NCI-H187 (cell line): ENCODE results near the gene ACTL7A.
"Not testable (repeated sequence)": the region's sequence is repeated elsewhere in the genome, so short reads cannot be mapped to it uniquely, and the experiment has no call there.

ENCODE experiments used
- DNase-seq, 2 experiments: peaks; one replicate each; lab custom pipeline; 2025; lab: John Stamatoyannopoulos, UW

ACTL7A gene, protein sequence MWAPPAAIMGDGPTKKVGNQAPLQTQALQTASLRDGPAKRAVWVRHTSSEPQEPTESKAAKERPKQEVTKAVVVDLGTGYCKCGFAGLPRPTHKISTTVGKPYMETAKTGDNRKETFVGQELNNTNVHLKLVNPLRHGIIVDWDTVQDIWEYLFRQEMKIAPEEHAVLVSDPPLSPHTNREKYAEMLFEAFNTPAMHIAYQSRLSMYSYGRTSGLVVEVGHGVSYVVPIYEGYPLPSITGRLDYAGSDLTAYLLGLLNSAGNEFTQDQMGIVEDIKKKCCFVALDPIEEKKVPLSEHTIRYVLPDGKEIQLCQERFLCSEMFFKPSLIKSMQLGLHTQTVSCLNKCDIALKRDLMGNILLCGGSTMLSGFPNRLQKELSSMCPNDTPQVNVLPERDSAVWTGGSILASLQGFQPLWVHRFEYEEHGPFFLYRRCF

DNA sequence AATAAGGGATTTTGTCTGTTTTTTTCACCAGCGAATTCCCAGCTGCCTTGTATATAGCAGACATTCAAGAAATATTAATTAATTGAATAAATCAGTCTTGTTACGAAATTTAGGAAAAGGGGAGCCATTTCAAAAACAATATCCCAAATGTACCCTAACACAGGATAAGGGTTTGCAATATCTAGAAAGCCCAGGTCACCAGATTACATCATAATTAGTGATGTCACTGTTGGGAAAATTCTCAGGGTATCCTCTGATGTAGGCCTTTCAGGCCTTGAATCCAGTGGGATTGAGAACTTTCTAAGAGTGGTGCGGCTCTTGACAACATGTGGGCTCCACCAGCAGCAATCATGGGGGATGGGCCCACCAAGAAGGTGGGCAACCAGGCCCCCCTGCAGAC, at the start of gene ACTL7A:
ACTL7A (plus strand) TSS at position 270 of the 400 bp plus-strand sequence; CDS start at position 327, 57 bp downstream.
- no peak for DNase-seq

DNA sequence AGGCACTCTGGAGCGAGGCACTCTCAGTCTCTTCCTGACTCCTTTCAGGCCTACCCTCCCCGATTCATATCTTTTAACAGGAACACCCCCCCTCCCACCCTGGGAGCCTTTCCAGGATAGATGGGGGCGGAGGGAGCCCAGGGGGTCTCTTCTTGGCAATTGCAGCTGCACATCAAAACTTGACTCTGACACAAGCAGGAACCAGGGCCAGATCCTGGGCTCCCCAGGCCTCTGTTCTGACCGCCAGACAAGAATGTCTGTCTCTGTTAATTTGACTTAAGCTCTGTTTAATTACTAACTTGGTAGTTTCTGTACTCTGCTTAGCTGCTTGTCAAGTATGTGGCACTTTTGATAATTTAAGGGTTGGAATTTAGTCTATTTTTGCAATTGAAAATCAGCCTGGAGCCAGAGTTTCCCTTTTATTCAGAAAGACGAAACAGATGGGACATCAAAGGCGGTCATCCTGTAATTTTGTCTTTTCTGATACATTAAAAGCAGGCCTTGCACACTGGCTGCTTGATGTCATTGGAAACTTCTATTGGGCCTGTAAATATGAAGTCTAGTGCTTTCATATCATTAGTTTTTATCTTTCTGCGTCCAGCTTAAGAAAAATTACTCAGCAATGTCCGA, 49.6 kb upstream of the ACTL7A start:
- no peak for DNase-seq

DNA sequence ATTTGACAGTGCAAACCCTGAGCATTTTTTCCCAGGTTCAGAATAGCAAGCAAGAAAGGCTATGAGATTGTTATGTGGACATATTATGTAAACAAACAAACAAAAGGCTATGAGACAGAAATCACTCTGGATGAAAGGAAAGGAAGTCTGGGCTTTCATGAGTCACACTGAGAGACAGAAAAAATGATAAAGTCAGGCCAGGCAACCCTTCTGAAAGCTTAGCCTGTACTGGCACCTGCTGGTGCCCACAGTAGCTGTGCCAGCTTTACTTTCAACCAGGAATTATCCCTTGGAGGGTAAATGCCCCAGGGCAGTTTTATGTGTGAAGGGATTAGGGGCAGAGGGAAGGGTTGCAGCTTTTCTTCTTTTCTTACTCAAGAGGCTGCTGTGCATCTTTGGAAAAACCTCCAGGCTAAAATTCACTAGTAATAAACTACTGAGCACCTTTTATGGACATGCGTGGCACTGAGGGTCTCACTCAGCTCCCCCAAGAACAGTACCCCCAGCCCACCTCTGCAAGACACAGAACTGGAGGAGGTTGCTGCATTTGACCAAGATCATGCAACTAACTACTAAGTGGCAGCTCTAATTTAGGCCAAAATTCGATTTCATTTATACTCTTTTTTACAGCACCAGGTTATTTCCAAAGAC, 48.0 kb upstream of the ACTL7A start:
- DNase-seq = no peak

DNA sequence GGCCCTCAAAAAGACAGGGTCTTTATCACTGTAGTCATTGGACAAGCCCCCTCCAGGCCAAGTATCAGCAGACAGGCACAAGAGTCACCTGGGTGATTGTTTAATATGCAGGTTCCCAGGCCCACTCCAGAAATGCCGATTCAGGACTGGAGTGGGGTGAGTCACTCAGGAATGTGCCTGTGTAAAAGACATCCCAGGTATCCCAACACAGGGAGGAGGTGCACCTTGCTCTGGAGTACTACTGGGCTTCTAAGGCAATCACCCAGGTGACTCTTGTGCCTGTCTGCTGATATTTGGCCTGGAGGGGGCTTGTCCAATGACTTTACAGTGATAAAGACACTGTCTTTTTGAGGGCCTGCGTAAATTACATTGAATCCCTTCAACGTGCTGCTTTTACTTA, 46.9 kb upstream of the ACTL7A start:
- DNase-seq = no peak

DNA sequence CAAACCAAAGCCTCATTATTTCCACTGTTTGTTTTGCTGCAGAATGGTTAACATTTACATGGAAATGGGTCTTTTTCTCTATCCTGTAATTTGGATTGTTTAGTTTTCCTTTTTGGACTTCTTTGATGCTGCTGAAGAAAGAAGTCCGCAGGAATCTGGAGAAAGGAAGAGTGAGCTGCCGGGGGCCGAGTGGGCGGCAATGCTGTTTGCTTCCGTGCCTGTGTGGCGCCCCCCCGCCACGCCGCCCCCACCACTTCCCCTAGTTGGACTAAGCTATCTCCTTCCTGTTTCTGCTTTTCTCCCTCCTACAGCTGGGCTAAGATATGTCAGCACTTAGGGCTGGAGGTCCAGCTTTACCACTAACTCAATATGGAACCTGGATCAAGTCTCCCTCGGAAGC, 46.0 kb upstream of the ACTL7A start:
- no peak for DNase-seq

DNA sequence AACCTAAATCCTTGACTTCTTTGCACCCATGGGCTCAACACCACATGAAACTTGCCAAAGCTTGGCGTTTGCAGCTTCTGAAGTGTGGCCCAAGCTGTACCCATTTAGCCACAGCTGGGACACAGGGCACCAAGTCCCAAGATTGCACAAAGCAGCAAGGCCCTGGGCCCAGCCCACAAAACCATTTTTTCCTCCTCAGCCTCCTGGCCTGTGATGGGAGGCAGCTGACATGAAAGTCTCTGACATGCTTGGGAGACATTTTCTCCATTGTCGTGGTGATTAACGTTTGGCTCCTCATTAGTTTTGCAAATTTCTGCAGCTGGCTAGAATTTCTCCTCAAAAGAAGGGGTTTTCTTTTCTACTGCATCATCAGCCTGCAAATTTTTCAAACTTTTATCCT, 38.2 kb upstream of the ACTL7A start:
- DNase-seq = no peak

DNA sequence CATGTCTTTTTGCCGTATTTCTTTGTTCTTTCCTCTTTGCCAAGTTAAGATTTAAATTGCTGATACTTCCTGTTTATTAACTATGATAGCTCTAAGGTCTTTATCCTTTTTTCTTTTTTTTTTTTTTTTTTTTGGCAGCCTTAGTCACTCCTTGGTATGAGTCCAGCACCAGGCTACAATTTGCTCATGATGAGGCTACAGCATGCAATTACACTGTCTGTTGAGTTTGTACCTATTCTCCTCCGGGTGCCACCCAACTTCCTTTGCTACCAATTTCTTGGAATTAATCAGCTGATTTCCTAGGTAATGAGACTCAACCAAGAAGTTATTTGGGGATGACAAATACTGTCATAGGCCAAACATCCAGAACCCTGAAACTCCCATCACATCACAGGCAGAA, 31.8 kb upstream of the ACTL7A start:
- no peak for DNase-seq

DNA sequence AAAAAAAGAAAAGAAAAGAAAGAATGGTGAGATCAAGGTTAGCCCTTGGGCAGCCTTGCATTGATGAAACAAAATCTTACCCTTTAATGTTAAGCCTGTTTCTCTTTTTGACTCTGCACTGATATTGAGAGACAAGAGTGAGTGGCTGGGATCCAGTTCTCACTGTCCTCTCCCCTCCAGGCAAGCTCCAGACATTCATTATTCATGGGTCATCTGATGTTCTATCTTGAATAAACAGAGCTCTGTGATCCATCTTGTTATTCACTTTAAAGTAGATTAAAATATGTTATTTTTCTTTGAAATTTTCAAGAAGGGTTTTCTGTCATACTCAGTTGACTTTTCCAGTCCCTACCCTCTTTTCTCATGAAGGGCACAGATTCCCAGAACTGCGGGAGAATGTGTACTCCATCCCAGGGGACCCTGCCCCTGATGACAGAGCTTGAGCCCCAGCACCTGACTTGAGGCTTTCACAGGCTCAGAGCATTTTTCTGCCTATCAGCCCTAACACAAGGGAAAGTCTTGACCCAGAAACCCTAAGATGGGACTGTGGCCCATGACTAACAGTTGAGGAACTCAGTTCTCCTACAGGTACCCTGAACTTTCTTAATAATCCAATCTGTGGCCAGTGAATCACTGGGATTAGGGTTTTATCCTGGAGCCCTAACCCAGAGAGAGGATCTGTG, 30.4 kb upstream of the ACTL7A start:
- no peak for DNase-seq

DNA sequence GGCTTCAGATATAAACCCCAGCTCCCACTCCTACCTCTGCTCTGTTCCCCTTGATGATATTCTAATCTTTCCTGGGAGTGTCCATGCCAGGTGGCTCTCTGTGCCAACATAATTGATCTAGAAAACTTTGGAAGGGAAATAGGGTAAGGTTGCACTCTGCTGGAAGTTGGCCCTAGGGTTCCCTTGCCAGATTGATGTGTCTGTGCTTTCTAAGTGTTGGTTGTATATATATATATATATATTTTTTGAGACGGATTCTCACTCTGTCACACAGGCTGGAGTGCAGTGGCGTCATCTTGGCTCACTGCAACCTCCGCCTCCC, 29.9 kb upstream of the ACTL7A start:
- DNase-seq = no peak

DNA sequence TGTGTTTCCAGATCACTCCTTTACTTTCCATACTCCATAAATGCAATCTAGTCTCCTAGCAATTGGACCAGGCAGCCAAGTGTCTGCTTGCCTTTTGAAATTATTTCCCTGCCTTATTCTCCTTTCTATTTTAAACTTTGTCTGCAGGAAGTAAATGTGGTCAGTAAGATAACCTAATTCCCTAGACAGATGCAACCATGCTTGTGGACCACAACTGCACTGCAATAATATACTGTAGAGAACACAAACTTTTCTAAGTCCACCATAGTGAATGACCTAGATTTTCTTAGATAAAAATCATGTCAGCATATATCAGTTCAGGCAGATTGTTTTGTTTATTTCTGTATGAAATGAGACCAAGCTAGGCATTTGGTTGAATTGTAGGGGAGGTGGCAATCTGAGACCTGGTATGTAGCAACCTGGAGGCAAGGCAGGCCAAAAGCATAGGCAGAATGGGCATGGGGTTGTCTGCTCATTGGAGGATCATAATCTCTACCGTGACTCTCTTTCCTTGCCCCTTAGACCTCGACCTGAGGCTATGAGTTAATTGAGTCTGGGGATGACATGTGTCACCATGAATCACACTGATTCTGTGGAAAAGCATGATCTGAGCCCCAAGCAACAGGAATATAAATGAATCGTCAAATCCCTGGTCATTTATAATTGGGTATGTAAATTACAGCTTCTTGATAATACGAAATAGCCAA, 27.0 kb upstream of the ACTL7A start:
- DNase-seq = no peak

DNA sequence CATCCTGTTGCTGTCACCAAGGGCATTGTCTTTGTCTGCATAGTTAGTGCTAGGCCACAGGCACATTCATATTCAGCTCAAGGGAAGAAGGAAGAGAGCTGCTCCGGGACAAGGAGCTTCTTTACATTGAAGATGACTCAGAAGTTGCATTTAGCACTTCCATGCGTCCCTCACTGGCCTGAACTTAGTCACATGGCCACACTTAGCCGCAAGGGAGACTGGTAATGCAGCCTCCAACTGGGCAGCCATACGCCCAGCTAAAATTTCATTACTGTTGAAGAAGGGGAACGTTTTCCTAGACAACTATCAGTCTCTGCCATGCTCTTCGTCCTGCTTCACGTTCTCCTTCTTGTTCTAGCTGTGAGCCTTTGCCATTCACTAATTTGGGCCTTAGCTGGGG, 26.2 kb upstream of the ACTL7A start:
- no peak for DNase-seq

DNA sequence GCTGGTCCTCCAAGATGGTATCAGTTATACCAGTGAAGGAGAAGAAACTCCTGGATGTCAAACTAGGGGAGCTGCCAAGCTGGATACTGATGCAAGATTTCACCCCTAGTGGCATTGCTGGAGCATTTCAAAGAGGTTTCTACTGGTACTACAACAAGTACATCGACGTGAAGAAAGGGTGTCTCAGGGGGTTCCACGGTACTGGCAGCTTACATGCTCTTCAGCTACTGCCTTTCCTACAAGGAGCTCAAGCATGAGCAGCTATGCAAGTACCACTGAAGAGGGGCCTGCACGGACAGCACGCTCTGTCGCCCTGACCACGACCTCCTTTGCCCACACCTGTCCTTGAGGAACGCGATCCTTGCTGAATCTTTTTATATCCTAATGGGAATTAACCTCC, 25.7 kb upstream of the ACTL7A start:
- DNase-seq = no peak

DNA sequence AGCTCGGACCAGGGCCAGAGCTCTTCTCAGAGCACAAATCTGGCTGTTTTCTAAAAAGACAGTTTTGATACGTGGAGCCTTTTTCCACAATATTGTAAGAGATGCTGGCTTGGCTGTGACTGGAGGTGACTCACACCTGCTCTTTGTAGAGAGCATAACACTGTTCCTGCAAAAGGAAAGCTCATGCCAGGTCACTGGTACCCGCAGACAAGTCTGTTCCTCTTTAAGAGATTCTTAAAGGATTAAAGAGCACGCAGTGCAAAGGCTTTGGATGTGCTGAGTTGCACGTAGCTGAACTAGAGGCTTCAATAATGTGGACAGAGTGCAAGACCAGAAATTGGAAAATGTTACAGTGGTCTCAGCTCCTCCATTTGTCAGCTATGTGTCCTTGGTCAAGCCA, 25.3 kb upstream of the ACTL7A start:
- no peak for DNase-seq

DNA sequence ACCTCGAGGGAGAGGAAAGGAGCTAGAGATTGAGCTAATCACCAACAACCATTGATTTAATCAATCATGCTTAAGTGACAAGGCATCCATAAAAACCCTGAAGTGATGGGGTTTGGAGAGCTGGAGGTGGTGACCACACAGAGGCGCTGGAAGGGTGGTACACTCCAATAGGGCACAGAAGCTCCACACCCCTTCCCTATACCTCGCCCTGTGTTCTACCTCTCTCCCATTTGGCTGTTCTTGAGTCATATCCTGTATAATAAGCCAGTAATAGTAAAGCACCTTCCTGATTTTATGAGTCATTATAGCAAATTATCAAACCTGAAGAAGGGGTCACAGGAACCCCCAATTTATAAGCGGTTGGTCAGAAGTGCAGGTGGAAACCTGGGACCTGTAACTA, 24.5 kb upstream of the ACTL7A start:
- no peak for DNase-seq

DNA sequence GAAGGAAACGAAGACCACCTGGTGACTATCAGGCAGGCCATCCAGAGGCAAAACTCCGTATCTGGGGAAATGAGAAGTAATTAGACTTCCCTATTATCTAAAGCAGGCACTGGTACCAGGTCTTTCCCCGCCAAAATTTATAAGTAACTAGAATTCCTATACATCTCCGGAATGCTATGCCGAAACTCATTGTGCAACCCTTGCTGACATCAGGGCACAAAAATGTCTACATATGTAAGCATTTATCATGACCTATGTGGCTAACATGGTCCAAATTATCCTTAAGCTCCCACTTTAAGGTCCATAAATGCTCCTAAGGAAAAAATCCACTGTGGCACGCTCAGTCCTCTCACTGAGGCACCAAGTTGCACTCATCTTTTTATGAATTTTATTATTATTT, 24.0 kb upstream of the ACTL7A start:
- DNase-seq = no peak

DNA sequence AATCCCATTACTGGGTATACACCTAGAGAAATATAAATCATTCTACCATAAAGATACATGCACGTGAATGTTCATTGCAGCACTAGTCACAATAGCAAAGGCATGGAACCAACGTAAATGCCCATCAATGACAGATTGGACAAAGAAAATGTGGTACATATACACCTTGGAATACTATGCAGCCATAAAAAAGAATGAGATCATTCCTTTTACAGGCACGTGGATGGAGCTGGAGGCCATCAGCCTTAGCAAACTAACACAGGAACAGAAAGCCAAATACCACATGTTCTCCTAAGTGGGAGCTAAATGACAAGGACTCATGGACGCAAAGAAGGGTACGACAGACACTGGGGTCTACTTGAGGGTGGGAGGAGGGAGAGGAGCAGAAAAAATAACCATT, 22.5 kb upstream of the ACTL7A start:
- not testable (repeated sequence) for DNase-seq

DNA sequence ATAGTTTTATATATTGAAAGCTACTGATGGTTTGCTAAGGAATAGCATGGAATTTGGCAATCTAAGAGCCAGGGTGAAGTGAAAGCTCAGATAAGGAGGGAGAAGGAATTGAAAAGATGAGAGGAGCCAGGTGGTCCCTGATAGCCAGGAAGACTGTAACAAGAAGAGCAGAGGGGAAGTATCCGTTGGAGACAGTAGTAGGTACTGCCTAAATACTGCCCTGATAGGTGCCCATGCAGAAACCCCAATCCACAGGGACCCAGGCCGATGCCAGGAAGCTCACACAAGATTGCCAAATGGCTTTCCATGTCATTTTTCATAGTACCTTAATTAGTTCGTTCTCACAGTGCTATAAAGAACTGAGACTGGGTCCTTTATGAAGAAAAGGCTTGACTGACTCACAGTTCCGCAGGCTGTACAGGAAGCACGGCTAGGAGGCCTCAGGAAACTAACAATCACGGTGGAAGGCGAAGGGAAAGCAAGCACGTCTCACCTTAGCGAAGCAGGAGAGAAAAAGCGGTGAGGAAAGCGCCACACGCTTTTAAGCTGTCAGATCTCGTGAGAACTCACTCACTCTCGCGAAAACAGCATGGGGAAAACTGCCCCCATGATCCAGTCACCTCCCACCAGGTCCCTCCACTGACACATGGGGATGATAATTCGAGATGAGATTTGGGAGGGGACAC, 19.3 kb upstream of the ACTL7A start:
- DNase-seq = no peak

DNA sequence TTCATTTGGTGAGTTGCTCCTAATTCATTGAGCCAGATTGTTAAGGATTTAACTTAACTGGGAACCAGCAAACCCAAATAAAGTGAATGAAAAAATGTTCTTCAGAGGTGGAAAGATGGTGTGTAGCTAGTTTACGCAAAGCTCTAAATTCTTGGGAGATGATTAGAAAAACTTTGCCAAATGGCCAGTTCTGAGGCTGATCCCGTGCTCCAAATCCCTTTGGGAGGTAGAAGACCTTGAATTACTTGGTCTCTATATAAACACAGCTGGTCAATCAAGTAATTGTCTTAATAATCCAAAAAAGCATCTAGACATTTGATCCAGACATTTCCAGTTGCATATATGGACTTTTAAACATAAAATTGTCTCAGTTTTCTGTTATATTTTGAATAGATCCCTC, 17.7 kb upstream of the ACTL7A start:
- no peak for DNase-seq

DNA sequence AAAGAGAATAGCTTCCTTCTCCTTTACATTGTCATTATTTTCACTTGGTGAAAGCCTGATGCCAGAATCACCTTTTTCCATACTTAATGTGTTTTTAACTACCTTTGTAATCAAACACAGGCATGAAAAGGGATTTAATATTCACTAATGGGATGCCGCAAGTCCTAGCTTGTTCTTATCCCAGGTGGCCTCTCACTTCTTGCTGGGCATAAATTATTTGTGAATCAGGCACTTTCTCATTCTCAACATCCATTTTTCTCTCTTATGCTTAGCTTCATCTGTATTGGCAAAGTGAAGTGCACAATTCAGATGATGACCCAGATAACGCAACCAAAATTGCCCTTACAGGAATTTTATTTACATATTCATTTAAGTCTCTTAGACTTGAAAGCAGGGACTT, 17.2 kb upstream of the ACTL7A start:
- DNase-seq = peak in 1 of 2 experiments; percentile 18

DNA sequence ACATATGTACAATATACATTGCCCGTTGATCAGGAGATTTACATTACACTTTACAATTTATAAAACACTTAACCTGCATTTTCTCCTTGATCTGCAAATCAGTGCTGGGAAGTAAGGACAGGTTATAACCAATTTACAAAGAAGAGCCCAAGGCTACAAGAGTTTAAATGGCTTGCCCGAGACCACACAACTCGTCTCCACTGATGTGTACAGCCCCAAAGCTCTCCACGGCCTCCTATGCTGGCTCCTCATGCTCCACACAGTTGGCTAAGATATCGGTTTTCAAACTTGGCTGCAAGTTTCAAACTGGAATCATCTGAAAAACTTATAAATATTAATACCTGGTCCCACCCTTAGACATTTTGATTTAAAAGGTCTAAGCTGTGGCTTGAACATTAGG, 16.6 kb upstream of the ACTL7A start:
- DNase-seq = no peak

DNA sequence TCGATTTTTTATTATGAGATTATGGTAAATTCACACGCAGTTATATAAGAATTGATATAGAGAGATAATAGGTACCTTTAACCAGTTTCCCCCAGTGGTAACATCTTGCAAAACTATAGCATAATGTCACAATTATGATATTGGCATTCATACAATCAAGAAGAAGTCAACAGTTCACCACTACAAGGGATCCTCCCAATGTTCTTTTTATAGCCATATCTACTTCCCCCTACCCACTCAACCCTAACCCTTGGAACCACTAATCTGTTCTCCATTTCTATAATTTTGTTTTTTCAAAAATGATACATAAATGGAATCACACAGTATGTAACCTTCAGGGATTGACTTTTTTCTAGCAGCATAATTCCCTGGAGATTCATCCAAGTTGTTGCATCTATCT, 16.1 kb upstream of the ACTL7A start:
- no peak for DNase-seq

DNA sequence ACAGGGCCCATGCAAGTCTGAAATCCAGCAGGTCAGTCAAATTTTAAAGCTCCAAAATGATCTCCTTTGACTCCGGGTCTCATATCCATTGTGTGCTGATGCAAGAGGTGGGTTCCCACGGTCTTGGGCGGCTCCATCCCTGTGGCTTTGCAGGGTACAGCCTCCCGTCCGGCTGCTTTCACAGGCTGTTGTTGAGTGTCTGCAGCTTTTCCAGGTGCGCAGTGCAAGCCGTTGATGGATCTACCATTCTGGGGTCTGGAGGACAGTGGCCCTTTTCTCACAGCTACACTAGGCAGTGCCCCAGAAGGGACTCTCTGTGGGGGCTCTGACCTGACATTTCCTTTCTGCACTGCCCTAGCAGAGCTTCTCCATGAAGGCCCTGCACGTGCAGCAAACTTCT, 13.8 kb upstream of the ACTL7A start:
- not testable (repeated sequence) for DNase-seq
